NCI-H748 treated with DMSO at 0.1 percent for 48 hours (cell line): ENCODE data around the gene CRIP1.

Experiments
- DNase-seq: peaks from one replicate; lab custom pipeline; 2025; lab: John Stamatoyannopoulos, UW

CRIP1 gene

GRCh38 chr14:105480807-105481801, 5.6 kb upstream of the CRIP1 start:
- DNase-seq: peak; percentile 81

GRCh38 chr14:105481886-105482457, 4.7 kb upstream of the CRIP1 start:
- peak; percentile 92 for DNase-seq

GRCh38 chr14:105482486-105483110, 4.1 kb upstream of the CRIP1 start:
- DNase-seq: no peak

- no peak for DNase-seq
Observed at GRCh38 chr14:105483300-105484068, 3.2 kb upstream of the CRIP1 start.

GRCh38 chr14:105484069-105484996, 2.4 kb upstream of the CRIP1 start:
- DNase-seq: no peak

- no peak for DNase-seq
Observed at GRCh38 chr14:105484997-105485393, 1.7 kb upstream of the CRIP1 start.

- no peak for DNase-seq
Observed at GRCh38 chr14:105485739-105486162, 935 bp upstream of the CRIP1 start.

GRCh38 chr14:105486974-105487448, 325 bp downstream of the CRIP1 start:
- DNase-seq: peak; percentile 42

GRCh38 chr14:105487449-105487985, 831 bp downstream of the CRIP1 start:
- peak; percentile 20 for DNase-seq

GRCh38 chr14:105487986-105488777, 1.5 kb downstream of the CRIP1 start:
- DNase-seq: no peak

- DNase-seq: no peak
Observed at GRCh38 chr14:105488781-105489541, 2.3 kb downstream of the CRIP1 start.

GRCh38 chr14:105489542-105490266, 3.0 kb downstream of the CRIP1 start:
- DNase-seq: peak; percentile 92

GRCh38 chr14:105490267-105490571, 3.5 kb downstream of the CRIP1 start:
- no peak for DNase-seq

- DNase-seq: peak; percentile 100
Observed at GRCh38 chr14:105490572-105491365, 4.1 kb downstream of the CRIP1 start, which contains the start of gene TEDC1. Gene TEDC1 (plus strand): TSS chr14:105491246. CDS start chr14:105491376, 130 bp downstream.

- DNase-seq: peak; percentile 54
Observed at GRCh38 chr14:105491366-105491973, 4.8 kb downstream of the CRIP1 start.

- DNase-seq: no peak
Observed at GRCh38 chr14:105492031-105492970, 5.6 kb downstream of the CRIP1 start.
